GM19468 (cell line): ENCODE data around the gene TMTC1.

Experiments used
- ATAC-seq: cut with Tn5 transposase; IDR thresholded peaks from one replicate; pipeline ENCODE4 v1.9.1; 2021; ENCODE audit warnings: mild to moderate bottlenecking, moderate library complexity, moderate number of reproducible peaks; ENCODE audit not compliant: unreplicated experiment; ENCODE audit errors: extremely low read depth

Gene TMTC1

DNA sequence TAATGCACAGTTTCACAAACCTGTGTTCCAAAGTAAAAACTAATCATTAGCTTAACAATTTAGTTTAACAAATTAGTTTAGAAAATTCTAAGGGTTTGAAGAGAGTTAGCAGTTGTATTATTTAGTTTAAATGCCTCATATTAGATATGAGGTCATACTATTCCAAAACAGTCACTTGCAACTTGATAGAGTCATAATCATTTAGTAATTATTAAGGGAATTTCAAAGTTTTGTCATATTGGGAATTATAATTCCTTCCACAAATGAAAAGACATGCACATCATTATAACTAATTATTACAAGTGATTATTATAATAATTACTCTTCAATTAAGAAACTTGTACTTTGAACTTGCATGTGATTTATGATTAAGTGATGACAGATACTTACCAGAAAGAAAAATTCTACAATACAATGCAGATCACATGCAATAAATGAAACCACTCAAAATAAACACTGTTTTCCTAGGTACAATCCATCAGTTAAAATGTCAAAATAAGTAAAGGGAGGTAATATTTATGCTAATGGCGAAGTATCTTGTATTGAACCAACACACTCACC, 66.1 kb downstream of the TMTC1 start:
- ATAC-seq = no peak

DNA sequence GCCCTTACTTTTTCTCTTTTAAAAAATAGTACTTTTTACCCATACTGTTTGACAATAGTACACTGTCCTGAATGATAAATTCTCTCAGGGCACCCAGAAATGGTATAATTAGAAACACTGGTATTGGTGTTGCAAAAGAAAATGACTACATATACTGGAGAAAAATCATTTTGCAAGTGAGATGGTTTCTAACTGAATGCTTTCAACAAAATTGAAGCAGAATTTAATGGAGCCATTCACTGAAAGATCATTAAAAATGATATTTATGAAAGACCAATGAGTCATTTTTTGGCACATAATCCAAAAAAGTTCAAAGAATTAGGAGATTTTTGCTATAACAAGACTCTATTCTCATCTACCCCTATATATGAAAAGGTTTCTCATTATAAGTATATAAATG, 68.8 kb downstream of the TMTC1 start:
- no peak for ATAC-seq

DNA sequence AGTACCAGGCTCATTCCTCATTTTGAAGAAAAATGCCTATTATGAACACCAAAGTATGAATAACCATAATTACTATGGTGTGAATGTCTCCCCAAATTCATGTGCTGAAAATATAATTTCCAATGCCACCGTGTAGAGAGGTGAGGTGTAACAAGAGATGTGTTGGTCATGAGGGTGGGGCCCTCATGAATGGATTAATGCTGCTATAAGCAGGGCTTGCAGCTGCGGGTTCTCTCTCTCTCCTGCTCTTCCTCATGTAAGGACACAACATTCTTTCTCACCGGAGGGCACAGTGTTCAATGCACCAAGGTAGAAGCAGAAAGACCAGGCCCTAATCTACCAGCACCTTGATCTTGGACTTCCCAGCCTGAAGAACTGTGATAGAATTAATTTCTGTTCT, 70.0 kb downstream of the TMTC1 start:
- no peak for ATAC-seq

DNA sequence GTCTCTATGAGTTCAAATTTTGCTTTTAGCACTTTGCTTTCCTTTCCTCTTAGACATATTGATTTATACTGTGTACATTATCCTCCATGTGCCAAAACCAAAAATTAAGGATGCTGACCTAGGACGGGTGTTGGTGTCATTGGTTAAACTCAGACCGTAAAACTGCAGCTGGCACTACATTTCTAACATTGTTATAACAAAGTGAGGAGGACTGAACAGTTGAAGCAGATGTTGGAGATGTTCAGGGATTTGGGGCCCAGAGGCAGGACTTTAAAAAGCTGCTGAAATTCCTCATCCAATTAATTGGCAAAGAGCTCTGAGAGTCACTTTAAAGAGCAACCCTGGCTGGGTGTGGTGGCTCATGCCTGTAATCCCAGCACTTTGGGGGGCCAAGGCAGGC, 72.4 kb downstream of the TMTC1 start:
- ATAC-seq = no peak

DNA sequence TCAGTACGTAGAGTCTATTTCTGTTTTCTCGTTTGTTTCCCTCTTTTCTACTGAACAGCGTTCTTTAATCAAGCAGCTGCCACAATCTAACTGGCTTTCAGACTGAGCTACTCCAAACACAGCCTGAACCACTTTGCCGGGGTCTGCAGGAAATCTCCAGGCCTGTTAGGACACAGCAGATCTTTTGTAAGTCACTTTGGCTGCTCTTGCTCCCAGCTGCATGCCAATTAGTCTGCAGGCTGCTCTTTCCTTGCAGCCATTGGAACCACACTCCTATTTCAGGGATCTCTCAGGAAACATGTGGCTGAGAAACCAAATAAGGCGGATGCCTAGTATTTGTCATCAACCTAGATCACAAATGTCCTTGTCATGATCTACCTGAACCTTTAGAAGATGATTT, 73.6 kb downstream of the TMTC1 start:
- ATAC-seq = no peak

DNA sequence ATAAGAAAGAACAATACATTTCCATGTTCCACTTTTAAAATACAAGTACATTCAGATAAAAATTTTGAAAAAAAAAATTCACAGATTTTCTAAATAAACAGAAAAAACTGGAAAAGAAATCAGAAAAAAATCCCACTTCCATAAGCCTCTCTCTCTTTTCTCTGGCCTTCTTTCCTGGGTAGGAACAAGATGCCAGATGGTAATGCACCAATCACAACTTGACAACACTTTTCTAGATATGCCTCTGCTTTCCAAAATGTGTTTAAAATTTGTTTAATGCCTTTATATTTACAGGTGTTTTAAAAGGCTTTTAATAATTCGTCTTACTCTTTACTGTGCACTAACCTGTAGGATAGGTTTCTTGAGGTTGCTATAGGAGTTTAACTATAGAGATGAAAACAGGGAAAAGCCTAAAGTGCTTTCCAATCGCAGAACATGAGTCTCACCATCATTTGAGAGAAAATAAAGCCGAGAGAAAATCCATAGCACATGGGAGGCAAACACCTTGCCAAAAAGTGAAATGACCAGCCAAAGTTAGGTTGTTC, 74.2 kb downstream of the TMTC1 start:
- ATAC-seq = no peak

DNA sequence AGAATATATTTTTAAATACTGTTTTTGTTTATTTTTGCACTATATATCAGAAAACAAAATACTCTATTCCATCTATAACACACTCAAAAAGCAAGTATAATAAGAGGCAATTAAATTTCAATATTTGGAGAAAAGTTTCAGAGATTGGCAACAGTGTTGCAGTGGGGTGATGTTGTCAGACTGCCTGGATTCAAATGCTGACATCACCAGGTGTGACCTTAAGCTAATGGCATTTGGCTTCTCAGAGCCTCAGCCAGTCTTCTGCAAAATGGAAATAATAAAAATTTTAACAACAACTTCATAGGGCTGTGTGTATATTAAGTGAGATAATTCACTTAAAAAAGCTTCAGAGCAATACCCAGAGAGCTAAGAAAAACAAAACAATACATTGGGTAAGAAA, 74.7 kb downstream of the TMTC1 start:
- no peak for ATAC-seq

DNA sequence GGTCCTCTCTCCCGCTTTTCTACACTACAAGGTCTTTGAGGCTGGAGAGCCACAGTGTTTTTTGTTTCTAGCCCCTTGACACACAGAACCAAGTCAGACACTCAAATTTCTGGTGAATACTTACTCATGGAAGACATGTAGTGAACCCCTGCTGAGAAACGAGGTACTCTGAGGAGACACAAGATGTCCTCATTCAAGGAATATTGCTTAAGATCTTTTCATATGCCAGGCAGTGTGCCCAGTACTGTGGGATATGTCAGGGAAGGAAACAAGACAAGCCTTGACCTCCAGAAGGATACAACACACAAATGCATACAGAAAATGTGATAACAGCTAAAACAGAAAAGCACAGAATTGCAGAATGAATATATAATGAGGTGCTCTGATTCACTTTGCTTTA, 75.9 kb downstream of the TMTC1 start:
- ATAC-seq = no peak

DNA sequence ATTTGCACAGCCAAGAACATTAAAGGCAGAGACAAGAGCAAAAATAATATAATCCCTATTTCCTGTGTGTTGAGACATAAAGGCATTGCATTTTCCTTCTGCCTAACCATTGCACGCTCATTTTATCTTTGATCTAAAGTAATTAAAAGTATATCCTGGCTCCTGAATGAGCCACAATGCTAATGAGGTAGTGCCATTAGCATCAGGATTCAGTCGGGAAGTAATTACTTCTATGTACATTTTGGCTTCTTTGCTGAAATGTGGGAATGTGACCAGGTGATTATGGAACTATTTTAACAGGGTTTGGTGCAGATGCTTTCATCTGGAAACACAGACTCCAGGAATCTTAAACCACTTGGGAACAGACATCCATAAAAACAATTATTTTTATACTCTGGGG, 77.4 kb downstream of the TMTC1 start:
- ATAC-seq = no peak

DNA sequence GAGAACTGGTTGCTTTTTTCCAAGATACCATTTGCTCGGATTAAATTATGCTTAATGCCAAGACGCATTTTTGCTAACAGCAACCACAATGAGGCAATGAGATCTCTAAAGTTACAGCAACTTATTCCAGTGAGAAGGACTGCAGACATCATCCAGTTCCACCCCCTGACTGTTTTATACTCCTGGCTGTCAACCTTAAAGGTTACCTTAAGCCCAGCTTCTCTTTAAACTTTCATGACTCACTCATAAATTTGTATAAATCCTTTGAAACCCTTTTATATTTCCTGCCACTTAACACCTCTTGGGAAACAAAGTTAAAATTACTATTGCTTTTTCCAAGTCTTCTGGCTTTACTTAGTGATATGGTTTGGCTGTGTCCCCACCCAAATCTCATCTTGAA, 80.2 kb downstream of the TMTC1 start:
- ATAC-seq = no peak

DNA sequence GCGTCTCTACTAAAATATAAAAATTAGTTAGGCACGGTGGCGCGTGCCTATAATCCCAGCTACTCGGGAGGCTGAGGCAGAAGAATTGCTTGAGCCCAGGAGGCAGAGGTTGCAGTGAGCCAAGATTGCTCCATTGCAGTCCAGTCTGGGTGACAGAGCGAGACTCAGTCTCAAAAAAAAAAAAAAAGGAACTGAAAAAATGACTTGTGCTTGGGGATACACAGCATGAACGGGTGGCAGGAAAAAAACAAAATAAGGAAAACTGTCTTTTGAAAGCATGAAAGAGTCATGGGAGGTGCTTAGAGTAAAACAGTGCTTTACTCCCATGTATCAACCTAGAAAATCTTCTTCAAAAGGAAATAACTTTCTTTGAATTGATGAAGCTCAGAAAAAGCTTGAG, 80.8 kb downstream of the TMTC1 start:
- ATAC-seq = no peak

DNA sequence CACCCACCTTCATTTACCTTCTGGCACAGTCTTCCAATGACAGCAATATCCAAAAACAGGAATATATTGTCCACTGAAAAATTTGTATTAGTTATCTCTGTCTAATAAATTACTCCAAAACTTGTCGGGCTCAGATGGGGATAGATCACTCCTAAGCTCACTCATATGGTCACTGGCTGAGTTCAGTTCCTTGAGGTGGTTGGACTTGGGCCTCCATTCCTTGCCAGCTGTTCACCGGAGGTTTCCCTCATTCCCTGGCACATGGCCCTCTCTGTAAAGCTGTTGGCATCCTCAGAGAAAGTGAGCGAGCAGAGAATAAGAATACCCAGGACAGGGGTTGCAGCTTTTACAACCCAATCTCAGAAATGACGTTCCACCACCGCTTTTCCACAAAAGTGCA, 81.5 kb downstream of the TMTC1 start:
- ATAC-seq = no peak

DNA sequence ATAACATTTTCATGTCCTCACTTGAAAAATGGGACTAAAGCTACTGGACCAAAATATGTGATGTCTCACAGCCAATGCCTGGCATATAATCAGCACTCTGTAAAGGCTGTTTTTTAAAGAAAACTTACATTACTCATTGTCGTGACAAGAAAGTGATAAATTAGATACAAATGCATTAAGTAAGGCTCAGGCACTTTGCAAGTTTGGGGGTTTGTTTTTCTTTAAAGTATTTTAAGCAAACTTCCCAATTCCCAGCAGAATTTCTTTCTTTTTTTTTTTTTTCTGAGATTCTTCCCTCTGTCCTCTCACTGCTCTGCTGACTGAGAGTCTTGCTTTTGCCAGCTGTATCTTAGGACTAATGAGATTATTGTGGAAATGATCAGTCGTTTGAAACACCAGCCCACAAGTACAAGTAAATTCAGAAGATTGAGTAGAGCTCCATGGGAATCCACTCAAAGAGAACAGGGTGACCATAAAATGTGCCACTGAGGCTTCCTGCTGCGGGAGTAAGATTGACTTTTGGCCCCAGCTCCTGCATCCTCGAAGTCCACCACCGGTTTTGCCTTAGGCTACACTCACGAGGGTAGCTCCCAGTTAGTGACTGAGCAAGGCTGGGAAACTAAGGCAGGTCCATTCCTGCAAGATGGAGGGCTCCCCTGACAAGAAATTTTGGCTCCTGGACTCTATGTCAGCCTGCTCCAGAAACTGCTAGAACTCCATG, 82.8 kb downstream of the TMTC1 start:
- ATAC-seq = no peak

DNA sequence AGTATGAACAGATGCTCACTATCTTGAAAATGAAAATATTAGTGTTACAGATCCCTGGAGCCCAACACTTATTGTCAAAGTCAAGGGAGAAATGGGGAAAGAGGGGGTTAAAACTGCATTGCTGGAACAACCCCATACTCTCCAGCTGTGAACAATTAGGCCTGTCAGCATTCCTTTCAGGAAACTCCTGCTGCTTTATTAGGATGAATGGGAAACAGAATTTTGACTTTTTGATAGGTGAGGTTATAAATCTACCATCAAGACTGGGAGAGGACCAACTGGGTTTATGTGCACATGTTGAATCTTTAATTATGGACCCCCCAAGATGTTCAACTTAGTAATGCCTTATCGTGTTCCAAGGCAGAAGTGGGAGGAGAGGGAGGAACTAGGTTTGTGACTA, 85.0 kb downstream of the TMTC1 start:
- no peak for ATAC-seq

DNA sequence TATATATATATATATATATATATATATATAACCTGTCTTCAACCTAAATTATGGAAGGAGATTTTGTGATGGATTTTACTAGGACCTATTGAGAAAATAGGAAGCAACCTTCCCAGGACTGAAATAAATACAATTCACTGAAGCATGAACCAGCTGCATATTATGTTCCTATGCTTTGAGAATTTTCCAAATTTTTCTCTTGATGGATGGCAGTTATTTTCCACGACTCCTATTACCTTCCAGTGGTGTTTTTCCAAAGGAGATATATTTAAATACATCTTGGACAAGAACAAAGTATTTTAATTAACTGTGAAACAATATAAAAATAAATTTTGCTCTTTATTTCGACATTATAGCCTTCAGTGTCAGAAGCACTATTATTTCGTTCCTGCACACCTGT, 87.9 kb downstream of the TMTC1 start:
- ATAC-seq = no peak

DNA sequence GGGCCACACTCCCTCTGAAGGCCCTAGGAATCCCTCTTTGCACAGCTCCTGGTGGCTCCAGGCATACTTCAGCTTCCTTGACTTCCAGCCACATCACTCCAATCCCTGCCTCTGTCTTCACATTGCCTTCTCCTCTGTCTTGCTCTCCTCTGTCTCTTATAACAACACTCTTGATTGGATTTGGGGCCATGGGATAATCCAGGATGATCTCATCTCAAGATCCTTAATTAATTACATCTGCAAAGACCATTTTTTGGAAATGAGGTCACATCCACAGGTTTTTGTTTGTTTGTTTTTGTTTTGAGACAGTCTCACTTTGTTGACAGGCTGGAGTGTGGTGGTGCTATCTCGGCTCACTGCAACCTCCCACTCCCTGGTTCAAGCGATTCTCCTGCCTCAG, 88.7 kb downstream of the TMTC1 start:
- no peak for ATAC-seq

DNA sequence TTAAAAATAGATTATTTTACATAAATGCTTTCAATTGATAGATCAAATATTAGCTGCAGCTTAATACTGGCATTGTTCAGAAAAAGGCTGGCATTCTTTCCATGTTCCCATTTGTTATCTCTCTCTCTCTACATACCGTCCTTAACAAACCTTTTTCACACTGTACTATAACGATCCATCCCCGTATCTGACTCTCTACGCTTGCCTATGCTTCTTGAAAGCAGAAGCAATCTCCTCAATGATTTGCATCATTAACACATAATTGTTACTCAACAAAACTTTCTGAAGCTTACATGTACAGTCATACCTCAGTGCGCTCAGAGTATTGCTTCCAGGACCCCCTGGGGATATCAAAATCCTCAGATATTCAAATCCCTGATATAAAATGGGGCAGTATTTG, 89.7 kb downstream of the TMTC1 start:
- ATAC-seq = no peak

DNA sequence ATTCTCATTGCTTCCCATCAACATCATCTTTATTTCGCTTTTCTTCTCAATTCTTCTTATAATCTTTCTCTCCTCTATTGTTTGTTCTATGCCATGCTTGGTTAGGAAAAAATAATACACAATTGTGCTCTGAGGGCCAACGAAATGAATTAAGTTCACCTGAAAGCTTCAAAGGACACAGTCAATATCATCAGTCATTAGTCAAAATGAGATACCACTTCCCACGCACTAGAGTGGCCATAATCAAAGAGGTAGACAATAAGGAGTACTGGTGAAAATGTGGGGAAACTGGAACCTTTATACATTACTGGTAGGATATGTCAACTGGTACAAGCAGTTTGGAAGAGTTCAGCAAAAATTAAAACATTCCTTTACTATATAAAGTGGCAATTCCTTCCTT, 91.5 kb downstream of the TMTC1 start:
- ATAC-seq = no peak

DNA sequence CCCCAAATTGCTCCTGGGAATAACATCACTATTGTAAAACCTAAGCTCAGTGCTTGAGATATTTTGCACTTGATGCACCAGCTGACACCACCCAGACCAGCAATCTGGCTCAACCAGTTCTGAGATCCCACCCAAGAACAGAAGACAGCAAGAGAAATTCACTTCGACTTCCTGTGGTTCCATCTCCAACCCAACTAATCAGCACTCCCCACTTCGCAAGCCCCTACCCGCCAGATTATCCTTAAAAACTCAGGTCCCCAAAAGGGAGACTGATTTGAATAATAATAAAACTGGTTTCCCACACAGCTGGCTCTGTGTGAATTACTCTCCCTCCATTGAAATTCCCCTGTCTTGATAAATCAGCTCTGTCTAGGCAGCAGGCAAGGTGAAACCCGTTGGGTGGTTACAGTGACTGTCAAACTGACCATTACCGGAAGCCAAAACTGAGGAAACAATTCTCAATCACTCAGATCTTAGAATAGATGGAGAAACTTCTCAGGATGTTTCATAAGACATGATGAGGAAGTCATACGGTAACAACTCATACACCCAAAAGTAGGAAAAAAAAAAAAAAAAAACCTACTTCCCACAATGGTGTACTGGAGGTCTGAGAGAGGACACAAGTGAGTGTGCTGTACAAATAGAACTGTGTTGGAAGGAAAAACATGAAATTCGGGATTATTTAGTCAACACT, 92.4 kb downstream of the TMTC1 start:
- no peak for ATAC-seq

DNA sequence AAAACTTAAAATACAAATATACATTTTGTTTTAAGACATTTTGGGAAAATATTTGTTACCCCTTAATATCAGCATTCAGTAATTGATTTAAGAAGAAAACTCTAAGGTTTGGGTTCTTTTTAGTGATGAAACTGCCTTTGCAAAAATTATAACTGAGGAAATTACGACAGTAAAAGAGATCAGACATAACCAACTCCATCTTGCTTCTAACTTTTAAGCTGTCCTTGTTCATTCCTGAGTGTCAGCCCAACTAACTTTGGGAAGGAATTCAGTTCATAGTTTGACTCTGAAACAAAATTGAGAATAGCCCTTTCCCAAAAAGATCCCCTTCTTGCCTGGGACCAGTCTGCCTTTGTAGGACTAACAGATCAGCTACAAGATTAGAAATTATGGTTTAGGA, 93.0 kb downstream of the TMTC1 start:
- no peak for ATAC-seq

DNA sequence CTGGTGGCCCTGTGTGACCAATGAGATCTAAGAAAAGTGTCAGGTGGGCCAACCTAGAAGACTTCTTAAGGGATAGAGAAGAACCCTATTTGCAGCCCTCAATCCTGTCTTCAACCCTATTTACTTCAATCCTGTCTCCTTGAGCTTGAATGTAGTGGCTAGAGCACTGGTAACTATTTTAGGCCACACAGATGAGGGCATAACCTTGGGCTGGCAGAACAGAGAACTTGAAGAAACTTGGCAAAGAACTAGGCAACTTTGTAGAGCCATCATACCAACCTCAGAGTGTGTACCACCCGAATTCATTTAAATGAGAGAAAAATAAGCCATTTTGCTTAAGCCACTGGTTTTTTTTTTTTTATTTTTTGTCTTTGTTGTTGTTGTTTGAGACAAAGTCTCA, 94.8 kb downstream of the TMTC1 start:
- ATAC-seq = no peak

DNA sequence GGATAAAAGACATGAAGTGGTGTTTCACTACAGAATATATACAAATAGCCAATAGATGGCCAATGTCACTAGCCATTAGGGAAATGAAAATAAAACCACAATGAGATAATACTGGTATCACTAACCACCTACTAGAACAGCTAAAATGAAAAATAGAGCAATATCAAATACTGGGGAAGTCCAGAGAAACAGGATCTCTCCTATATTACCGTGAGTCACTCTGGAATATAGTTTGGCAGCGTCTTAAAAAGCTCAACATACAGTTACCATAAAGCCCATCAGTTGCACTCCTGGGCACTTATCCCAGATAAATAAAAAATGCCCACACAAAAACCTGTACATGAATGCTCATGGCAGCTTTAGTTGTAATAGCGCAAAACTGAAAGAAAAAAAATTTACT, 101.7 kb downstream of the TMTC1 start:
- ATAC-seq = no peak
